ENCODE measurements around the gene TNFAIP2.

Gene TNFAIP2

DNA sequence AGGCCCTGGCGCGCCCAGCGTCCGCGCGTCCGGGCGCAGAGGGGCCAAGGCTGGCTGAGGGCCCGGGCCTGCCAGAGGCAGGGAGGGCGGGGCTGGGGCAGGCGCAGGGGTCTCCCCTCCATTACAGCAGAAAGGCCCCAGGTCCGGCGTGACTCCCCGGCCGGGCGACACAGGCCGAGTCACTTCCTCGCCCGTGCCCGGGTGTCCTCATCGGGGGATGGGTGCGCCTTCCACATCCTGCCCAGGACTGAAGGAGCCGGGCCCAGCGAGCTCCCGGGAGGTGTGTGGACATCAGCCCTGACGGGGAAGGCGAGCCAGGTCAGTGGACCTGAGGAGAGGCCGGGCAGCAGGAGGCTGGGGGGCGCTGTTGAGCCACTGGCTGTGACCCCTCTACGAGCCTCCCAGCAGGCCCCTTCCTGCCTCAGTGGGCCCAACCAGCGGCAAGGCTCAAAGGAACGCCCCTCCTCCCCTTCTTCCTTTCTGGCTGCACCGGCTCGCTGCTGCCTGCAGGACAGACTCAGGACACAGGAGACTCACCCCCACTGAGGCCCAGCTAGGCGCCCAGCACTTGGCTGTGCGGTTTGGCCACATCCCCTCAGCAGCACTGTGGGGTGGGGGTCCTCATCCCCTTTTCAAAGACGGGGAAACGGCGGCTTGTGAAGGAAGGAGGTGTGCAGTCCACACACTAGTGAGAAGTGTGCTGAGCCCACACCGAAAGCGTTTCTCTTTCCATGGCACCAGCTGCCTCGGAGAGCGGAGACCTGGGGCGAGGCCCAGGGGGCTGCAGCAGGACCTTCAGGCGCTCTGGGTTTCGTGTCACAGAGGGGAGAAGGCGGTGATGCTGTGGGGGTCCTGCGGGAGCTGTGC lies 606 bp downstream of the TNFAIP2 start:
- FAIRE-seq = no peak

DNA sequence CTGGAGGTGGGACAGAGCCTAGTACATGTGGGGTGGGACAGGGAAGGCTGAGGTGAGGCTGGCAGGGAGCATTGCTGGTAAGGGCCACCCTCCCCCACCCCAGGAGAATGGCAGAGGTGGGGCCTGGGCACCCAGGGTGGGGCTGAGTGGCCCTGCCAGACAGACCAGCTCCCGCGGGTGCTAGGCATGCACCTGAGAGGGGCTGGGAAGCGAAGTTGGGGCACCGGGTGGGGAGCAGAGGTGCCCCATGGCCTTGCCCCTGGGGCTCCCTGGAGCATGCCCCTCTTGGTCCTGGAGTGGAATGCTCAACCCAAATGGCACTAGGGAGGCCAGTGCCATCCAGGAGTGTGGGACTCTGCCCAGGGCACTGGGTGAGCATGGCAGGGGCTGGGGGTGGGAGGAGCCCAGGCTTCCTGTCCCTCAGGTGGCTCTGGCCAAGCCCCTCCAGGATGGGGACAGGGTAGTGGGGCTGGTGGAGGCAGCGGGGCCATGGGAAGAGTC lies 1.3 kb downstream of the TNFAIP2 start:
- FAIRE-seq = no peak

GRCh38 chr14:103125098-103126070 lies 2.1 kb downstream of the TNFAIP2 start:
- FAIRE-seq = no peak

DNA sequence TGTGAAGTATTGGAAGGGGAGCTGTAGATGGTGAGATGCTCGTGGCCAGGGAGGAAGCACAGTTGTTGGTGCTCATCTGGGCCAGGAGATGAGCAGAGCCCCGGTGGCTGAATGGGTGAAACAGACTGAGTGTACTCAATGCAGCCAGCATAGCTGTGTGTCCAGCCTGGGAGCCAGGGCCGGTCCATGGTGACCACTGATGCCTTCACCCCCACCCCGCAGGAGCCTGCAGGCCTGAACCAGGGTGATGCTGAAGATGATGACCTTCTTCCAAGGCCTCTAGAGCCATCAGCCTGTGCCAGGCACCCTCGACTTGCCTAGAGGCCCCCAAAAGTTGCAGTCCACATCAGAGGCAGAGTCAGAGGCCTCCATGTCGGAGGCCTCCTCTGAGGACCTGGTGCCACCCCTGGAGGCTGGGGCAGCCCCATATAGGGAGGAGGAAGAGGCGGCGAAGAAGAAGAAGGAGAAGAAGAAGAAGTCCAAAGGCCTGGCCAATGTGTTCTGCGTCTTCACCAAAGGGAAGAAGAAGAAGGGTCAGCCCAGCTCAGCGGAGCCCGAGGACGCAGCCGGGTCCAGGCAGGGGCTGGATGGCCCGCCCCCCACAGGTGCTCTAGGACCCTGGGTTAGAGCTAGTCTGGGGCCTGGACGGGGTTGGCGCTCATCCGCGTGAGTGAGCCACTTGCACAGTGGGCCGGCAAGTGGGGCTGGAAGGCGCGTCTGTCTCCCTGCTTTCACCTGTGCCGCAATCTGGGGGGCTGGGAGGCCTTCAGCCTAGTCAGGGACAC lies 3.0 kb downstream of the TNFAIP2 start:
- FAIRE-seq = no peak

DNA sequence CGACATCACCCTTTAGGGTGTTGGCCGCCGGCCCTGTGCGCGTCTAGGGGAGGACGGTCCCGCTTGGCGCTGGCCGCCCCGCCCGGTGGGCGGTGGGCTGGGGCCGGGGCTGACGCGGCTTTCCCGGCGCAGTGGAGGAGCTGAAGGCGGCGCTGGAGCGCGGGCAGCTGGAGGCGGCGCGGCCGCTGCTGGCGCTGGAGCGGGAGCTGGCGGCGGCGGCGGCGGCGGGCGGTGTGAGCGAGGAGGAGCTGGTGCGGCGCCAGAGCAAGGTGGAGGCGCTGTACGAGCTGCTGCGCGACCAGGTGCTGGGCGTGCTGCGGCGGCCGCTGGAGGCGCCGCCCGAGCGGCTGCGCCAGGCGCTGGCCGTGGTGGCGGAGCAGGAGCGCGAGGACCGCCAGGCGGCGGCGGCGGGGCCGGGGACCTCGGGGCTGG lies 3.6 kb downstream of the TNFAIP2 start:
- no peak for FAIRE-seq

DNA sequence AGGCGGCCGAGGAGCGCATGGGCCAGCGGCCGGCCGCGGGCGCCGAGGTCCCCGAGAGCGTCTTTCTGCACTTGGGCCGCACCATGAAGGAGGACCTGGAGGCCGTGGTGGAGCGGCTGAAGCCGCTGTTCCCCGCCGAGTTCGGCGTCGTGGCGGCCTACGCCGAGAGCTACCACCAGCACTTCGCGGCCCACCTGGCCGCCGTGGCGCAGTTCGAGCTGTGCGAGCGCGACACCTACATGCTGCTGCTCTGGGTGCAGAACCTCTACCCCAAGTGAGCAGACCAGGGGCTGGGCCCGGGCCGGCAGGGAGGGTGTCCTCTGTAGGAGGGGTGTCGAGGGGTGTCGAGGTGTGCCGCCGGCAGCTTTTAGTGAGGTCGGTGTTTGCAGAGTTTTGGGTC lies 4.1 kb downstream of the TNFAIP2 start:
- FAIRE-seq = no peak

DNA sequence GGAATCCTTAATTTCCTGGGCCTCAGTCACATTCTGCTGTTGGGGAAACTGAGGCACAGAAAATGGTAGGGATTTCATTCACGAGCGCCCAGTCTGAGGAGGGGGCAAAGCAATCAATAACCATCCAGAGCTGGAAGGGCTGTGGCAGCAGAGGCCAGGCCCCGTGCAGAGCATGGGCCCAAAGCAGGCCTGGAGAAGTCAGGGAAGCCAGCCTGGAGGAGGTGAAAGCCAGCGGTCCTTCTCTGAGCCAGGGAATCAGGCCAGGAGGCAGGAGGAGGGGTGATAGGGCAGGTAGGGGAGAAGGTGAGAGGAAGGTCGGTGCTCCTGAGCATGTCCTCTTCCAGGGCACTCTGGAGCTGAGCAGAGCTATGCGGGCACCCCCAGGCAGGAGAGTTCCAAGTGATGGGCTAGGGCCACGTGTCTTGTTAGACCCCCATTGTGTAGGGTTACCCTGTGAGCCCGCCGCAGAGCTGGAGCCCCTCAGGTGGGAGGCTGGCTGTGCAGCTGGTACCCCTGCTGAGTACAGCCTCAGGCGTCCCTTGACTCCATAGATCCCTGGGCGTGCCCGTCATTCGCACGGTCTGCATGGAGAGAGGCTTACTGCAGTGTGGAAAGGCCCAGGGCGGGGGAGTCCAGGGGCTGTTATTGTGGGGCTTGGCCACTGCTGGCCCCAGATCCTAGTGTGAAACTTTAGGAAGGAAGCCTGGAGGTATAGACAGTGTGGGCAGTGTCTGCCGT lies 4.8 kb downstream of the TNFAIP2 start:
- no peak for FAIRE-seq

- no peak for FAIRE-seq
Observed at GRCh38 chr14:103128631-103129300, 5.5 kb downstream of the TNFAIP2 start.

- no peak for FAIRE-seq
Observed at GRCh38 chr14:103129301-103130016, 6.2 kb downstream of the TNFAIP2 start.

- FAIRE-seq = no peak
Observed at GRCh38 chr14:103130017-103130764, 6.9 kb downstream of the TNFAIP2 start.

GRCh38 chr14:103130965-103131364 lies 7.7 kb downstream of the TNFAIP2 start:
- peak; percentile 57 for FAIRE-seq

GRCh38 chr14:103131580-103131979 lies 8.3 kb downstream of the TNFAIP2 start:
- FAIRE-seq = no peak

DNA sequence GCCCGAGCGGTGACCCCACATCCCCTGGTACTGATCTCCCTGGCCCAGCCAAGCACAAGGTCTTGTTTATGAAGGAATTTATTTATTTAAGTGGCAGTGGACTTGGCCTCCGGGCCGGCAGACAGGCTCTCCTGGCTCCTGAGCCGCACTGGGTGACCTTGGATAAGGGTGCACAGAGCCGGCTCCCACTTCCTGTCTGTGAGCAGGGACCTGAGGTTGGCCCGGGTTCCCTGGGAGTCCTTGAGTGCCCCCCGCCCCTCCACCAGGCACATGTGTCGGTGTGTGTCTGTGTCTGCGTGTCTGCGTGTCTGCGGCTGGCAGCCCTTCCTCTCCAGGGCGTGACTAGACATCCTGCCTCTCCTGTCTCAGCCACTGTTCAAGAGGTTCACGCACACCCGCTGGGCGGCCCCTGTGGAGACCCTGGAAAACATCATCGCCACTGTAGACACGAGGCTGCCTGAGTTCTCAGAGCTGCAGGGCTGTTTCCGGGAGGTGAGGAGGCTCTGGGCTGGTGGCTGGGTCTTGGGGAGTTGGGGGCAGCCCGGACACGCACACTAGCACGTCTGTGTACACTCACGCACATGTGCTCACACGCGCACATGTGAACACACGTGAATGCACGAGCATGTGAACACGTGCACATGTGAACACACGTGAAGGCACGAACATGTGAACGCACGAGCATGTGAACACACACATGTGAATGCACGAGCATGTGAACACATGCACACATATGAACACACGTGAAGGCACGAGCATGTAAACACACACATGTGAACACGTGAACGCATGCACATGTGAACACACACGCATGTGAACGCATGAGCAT lies 9.3 kb downstream of the TNFAIP2 start:
- no peak for FAIRE-seq

GRCh38 chr14:103133210-103134140 lies 10.2 kb downstream of the TNFAIP2 start:
- FAIRE-seq = no peak

GRCh38 chr14:103134405-103134804 lies 11.1 kb downstream of the TNFAIP2 start:
- no peak for FAIRE-seq

DNA sequence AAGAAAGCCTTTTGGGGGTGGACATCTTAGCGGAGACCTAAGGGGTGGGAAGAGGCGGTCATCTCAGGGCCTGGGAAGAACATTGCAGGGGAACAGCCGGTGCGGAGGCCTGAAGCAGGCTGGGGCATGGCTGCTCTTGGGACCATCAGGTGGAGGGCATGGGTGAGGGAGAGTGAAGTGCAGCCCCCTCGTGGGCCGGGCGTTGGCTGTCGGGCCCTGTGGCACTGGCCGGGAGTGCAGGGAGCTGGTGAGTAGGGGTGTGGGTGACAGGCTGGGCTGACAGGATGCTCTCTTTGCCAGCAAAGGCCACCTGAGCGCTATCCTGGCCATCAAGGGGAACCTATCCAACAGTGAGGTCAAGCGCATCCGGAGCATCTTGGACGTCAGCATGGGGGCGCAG lies 11.7 kb downstream of the TNFAIP2 start:
- no peak for FAIRE-seq
